CD8-positive, alpha-beta memory T cell (primary cell): ENCODE data around the gene ZW10. TPM values are rescaled to one million over a fixed set of nuclear protein-coding genes. Genes with fewer than 3 reads are reported as not detected.

ENCODE experiments used
- CTCF ChIA-PET: fragments of 350-600 bp; sonication (Branson Sonifier 250); formaldehyde crosslinking; loops from one replicate; lab custom pipeline; 2021; ENCODE audit warnings: antibody characterized with exemption; lab: Charles Lee
- POLR2A ChIA-PET: fragments of 350-600 bp; sonication (Branson Sonifier 250); formaldehyde crosslinking; loops from one replicate; lab custom pipeline; 2021; ENCODE audit warnings: antibody characterized with exemption; lab: Charles Lee
- DNase-seq, 5 donors: peaks; one replicate each; pipeline versions ENCODE4 v3.0.0 to v3.0.0-alpha.2; 2020 to 2022; ENCODE audit warnings: mixed read lengths in 1 of 5
- H3K27ac ChIP-seq: one replicate; pipeline ENCODE4 v1.7.0; 2013; ENCODE audit warnings: low read depth, mild to moderate bottlenecking, low read length, moderate library complexity
- H3K27me3 ChIP-seq: 2 replicates; pipeline ENCODE4 v1.7.0; 2013; ENCODE audit warnings: low read length, mild to moderate bottlenecking; ENCODE audit not compliant: insufficient read depth, poor library complexity, severe bottlenecking
- H3K36me3 ChIP-seq: 2 replicates; pipeline ENCODE4 v1.7.0; 2013; ENCODE audit warnings: mild to moderate bottlenecking, low read length, moderate library complexity; ENCODE audit not compliant: insufficient read depth
- H3K4me1 ChIP-seq: 2 replicates; pipeline ENCODE4 v1.7.0; 2013; ENCODE audit warnings: mild to moderate bottlenecking, low read length, moderate library complexity; ENCODE audit not compliant: insufficient read depth
- H3K4me3 ChIP-seq: 2 replicates; pipeline ENCODE4 v1.7.0; 2013; ENCODE audit warnings: mild to moderate bottlenecking, low read length
- H3K9me3 ChIP-seq: 2 replicates; pipeline ENCODE4 v1.7.0; 2013; ENCODE audit warnings: mild to moderate bottlenecking, low read length
- H3K27ac Mint-ChIP-seq, 8 donors: one replicate each; pipeline ENCODE4 v1.8.0; 2020 to 2021; ENCODE audit warnings: mixed read lengths in 8 of 8, mild to moderate bottlenecking in 6 of 8, inconsistent platforms in 3 of 8, moderate library complexity in 3 of 8
- H3K27me3 Mint-ChIP-seq, 2 donors: one replicate each; pipeline ENCODE4 v1.8.0; 2020 to 2021; ENCODE audit warnings: mixed read lengths in 2 of 2, mild to moderate bottlenecking in 1 of 2, moderate library complexity in 1 of 2
- H3K36me3 Mint-ChIP-seq, 3 donors: one replicate each; pipeline ENCODE4 v1.8.0; 2020 to 2021; ENCODE audit warnings: mixed read lengths in 3 of 3, inconsistent platforms in 1 of 3, mild to moderate bottlenecking in 1 of 3
- H3K4me1 Mint-ChIP-seq, 3 donors: one replicate each; pipeline ENCODE4 v1.8.0; 2020 to 2021; ENCODE audit warnings: mixed read lengths in 3 of 3, inconsistent platforms in 1 of 3, mild to moderate bottlenecking in 1 of 3
- H3K4me3 Mint-ChIP-seq, 7 donors: one replicate each; pipeline ENCODE4 v1.8.0; 2020 to 2021; ENCODE audit warnings: mixed read lengths in 7 of 7, mild to moderate bottlenecking in 6 of 7, moderate library complexity in 4 of 7, inconsistent platforms in 2 of 7
- H3K9me3 Mint-ChIP-seq, 5 donors: one replicate each; pipeline ENCODE4 v1.8.0; 2020 to 2022; ENCODE audit warnings: mixed read lengths in 5 of 5, mild to moderate bottlenecking in 3 of 5, moderate library complexity in 2 of 5, inconsistent platforms in 1 of 5
- polyA plus RNA-seq: library from polyadenylated mRNA; unstranded; fragments of 300-500 nt; fragmentation: Illumina TruSeq; gene quantifications from one replicate; pipeline ENCODE4 v1.2.3, GENCODE V29; 2021
- total RNA-seq, 2 experiments: library from RNA; stranded (reverse); gene quantifications; one replicate each; pipeline ENCODE4 v1.2.3, GENCODE V29; 2021

The ZW10 gene
- total and polyA plus RNA-seq, 3 experiments from 2014 or later: 15.5 to 24.7 (median 21.3) TPM

- ChIA-PET CTCF (interaction anchor here (1.0 to 2.0 kb wide), 2 partner anchors 10 to 13 kb away, joined by 3 to 4 read pairs; partner anchors contain the start of gene TMPRSS5), POLR2A (no interaction called here)
- no peaks in the 10 kb centered on the region for H3K4me1 Mint-ChIP-seq
- Histone ChIP-seq H3K36me3 (no peaks in the 10 kb centered on the region), H3K4me1 (no peaks in the 10 kb centered on the region), H3K9me3 (no peaks in the 10 kb centered on the region), H3K27me3 (no peaks in the 10 kb centered on the region), H3K27ac (no peak overlapping the region), H3K4me3 (no peak overlapping the region)
- no peak for DNase-seq
- no peak overlapping the region for H3K4me3 Mint-ChIP-seq
- no peaks in the 10 kb centered on the region for H3K36me3 Mint-ChIP-seq
- no peaks in the 10 kb centered on the region for H3K9me3 Mint-ChIP-seq
- no peak overlapping the region for H3K27ac Mint-ChIP-seq
- peaks cover 0 to 2% of the 10 kb centered on the region in 2 donors for H3K27me3 Mint-ChIP-seq
These were observed 80.5 kb downstream of the ZW10 start for GRCh38 chr11:113693030-113693429.

- Mint-ChIP-seq H3K4me3 (no peak overlapping the region), H3K27me3 (peaks cover 0 to 2% of the 10 kb centered on the region in 2 donors), H3K9me3 (no peaks in the 10 kb centered on the region), H3K27ac (no peak overlapping the region), H3K4me1 (no peaks in the 10 kb centered on the region), H3K36me3 (no peaks in the 10 kb centered on the region)
- no peaks in the 10 kb centered on the region for H3K4me1 ChIP-seq
- H3K27me3 ChIP-seq: no peaks in the 10 kb centered on the region
- no peak for DNase-seq
- POLR2A ChIA-PET: no interaction called here
- H3K9me3 ChIP-seq: no peaks in the 10 kb centered on the region
- peak overlapping the region; percentile 31 for H3K27ac ChIP-seq
- no peaks in the 10 kb centered on the region for H3K36me3 ChIP-seq
- H3K4me3 ChIP-seq: no peak overlapping the region
- CTCF ChIA-PET: no interaction called here
These were observed 82.6 kb downstream of the ZW10 start for GRCh38 chr11:113690619-113691569.

GRCh38 chr11:113689768-113690618 is 83.5 kb downstream of the ZW10 start:
- Histone ChIP-seq H3K27ac (peak overlapping the region; percentile 31), H3K4me1 (no peaks in the 10 kb centered on the region), H3K27me3 (no peaks in the 10 kb centered on the region), H3K36me3 (no peaks in the 10 kb centered on the region), H3K4me3 (no peak overlapping the region), H3K9me3 (no peaks in the 10 kb centered on the region)
- DNase-seq: no peak
- Mint-ChIP-seq H3K36me3 (no peaks in the 10 kb centered on the region), H3K27ac (no peak overlapping the region), H3K4me1 (no peaks in the 10 kb centered on the region), H3K27me3 (peaks cover 0 to under 1% of the 10 kb centered on the region in 2 donors), H3K9me3 (no peaks in the 10 kb centered on the region), H3K4me3 (no peak overlapping the region)
- ChIA-PET CTCF (no interaction called here), POLR2A (no interaction called here)

- H3K4me3 Mint-ChIP-seq: no peak overlapping the region
- Histone ChIP-seq H3K36me3 (no peaks in the 10 kb centered on the region), H3K9me3 (no peaks in the 10 kb centered on the region), H3K27me3 (no peaks in the 10 kb centered on the region), H3K27ac (no peak overlapping the region), H3K4me3 (no peak overlapping the region), H3K4me1 (no peaks in the 10 kb centered on the region)
- ChIA-PET CTCF (no interaction called here), POLR2A (no interaction called here)
- peaks cover 0 to 2% of the 10 kb centered on the region in 2 donors for H3K27me3 Mint-ChIP-seq
- no peak overlapping the region for H3K27ac Mint-ChIP-seq
- DNase-seq: no peak
- H3K4me1 Mint-ChIP-seq: no peaks in the 10 kb centered on the region
- no peaks in the 10 kb centered on the region for H3K9me3 Mint-ChIP-seq
- H3K36me3 Mint-ChIP-seq: no peaks in the 10 kb centered on the region
These were observed 87.7 kb downstream of the ZW10 start for GRCh38 chr11:113685654-113686359.

GRCh38 chr11:113684496-113684895 is 89.0 kb downstream of the ZW10 start:
- ChIA-PET POLR2A (no interaction called here), CTCF (no interaction called here)
- peaks cover 0 to 6% of the 10 kb centered on the region in 2 donors for H3K27me3 Mint-ChIP-seq
- no peak overlapping the region for H3K4me3 Mint-ChIP-seq
- H3K4me3 ChIP-seq: no peak overlapping the region
- H3K27me3 ChIP-seq: no peaks in the 10 kb centered on the region
- DNase-seq: no peak
- H3K4me1 Mint-ChIP-seq: no peaks in the 10 kb centered on the region
- no peaks in the 10 kb centered on the region for H3K4me1 ChIP-seq
- no peaks in the 10 kb centered on the region for H3K9me3 ChIP-seq
- no peak overlapping the region for H3K27ac Mint-ChIP-seq
- H3K27ac ChIP-seq: no peak overlapping the region
- no peaks in the 10 kb centered on the region for H3K36me3 Mint-ChIP-seq
- H3K9me3 Mint-ChIP-seq: no peaks in the 10 kb centered on the region
- no peaks in the 10 kb centered on the region for H3K36me3 ChIP-seq

GRCh38 chr11:113683481-113684046 is 89.9 kb downstream of the ZW10 start:
- peaks cover 0 to 10% of the 10 kb centered on the region in 2 donors for H3K27me3 Mint-ChIP-seq
- H3K4me3 Mint-ChIP-seq: no peak overlapping the region
- no peak overlapping the region for H3K27ac Mint-ChIP-seq
- no peaks in the 10 kb centered on the region for H3K9me3 Mint-ChIP-seq
- H3K4me1 ChIP-seq: no peaks in the 10 kb centered on the region
- H3K27me3 ChIP-seq: no peaks in the 10 kb centered on the region
- H3K36me3 ChIP-seq: no peaks in the 10 kb centered on the region
- no peaks in the 10 kb centered on the region for H3K9me3 ChIP-seq
- peaks cover 0 to 2% (median 0%) of the 10 kb centered on the region in 3 donors for H3K36me3 Mint-ChIP-seq
- no peak overlapping the region for H3K4me3 ChIP-seq
- CTCF ChIA-PET: no interaction called here
- no peak for DNase-seq
- H3K27ac ChIP-seq: no peak overlapping the region
- no peaks in the 10 kb centered on the region for H3K4me1 Mint-ChIP-seq
- POLR2A ChIA-PET: no interaction called here
